HepG2 (cell line): ENCODE results near the gene ALPL. TPM values are rescaled to one million over a fixed set of nuclear protein-coding genes. Genes with fewer than 3 reads are reported as not detected.

Experiments
- ATAC-seq: fragments of 200-7000 bp; cut with Tn5 transposase; 3 replicates; pipeline ENCODE4 v1.9.1; 2020; ENCODE audit warnings: mild to moderate bottlenecking, moderate library complexity
- BruUV-seq: library from RNA; stranded (reverse); fragments of 400-500 nt; replicated peaks from 2 replicates; lab custom pipeline; 2021; lab: Mats Ljungman, UMichigan
- CTCF ChIA-PET: fragments of 300-600 bp; formaldehyde crosslinking; extraction: SDS; loops from one replicate; lab custom pipeline; 2021; ENCODE audit warnings: low total read pairs, inconsistent platforms, low intra/inter-chr PET ratio; lab: Yijun Ruan, JAX
- POLR2A ChIA-PET: fragments of 350-600 bp; sonication (Branson Sonifier 250); formaldehyde crosslinking; loops from one replicate; lab custom pipeline; 2020; ENCODE audit warnings: antibody characterized with exemption, inconsistent platforms; lab: Yijun Ruan, JAX
- DNase-seq: peaks from one replicate; pipeline ENCODE4 v3.0.0-alpha.2; 2015; ENCODE audit warnings: low spot score
- FAIRE-seq: peaks from 3 replicates; lab custom pipeline; 2011; peaks lifted over from hg19 to GRCh38; lab: Jason Lieb, UNC
- H2AFZ ChIP-seq: one replicate; pipeline ENCODE4 v1.6.1; 2011; ENCODE audit warnings: low read length, inconsistent platforms
- H3K27ac ChIP-seq: fragments of 300-600 bp; 3 replicates; pipeline ENCODE4 v1.8.0; 2011; ENCODE audit warnings: mixed run types, mild to moderate bottlenecking, mixed read lengths, low read length, inconsistent platforms; ENCODE audit not compliant: insufficient read depth; ENCODE audit errors: extremely low read length
- H3K27me3 ChIP-seq, 2 experiments: fragments of 200-600 bp in 1 of 2; 2 replicates in 1 of 2; 3 replicates in 1 of 2; pipeline versions ENCODE4 v1.6.0 to v1.8.0; 2011; ENCODE audit warnings: low read length in 2 of 2, mild to moderate bottlenecking in 2 of 2, moderate library complexity in 2 of 2, inconsistent platforms in 1 of 2; ENCODE audit not compliant: insufficient read depth in 2 of 2, control insufficient read depth in 1 of 2
- H3K36me3 ChIP-seq, 2 experiments: fragments of 200-600 bp in 1 of 2; replicated peaks in 1 of 2; 2 replicates in 1 of 2; 3 replicates in 1 of 2; pipeline versions ENCODE4 v1.5.1 to v1.8.0; 2011; ENCODE audit warnings: low read length in 2 of 2, inconsistent platforms in 1 of 2; ENCODE audit not compliant: insufficient read depth in 2 of 2, control insufficient read depth in 1 of 2
- H3K4me1 ChIP-seq: 2 replicates; pipeline ENCODE4 v1.5.1; 2012; ENCODE audit warnings: low read length, inconsistent platforms; ENCODE audit not compliant: insufficient read depth
- H3K4me2 ChIP-seq: 2 replicates; pipeline ENCODE4 v1.6.0; 2011; ENCODE audit warnings: low read depth, low read length, inconsistent platforms
- H3K4me3 ChIP-seq, 3 experiments: fragments of 200-600 bp in 1 of 3; sonication (generic), shearing (Covaris generic) in 1 of 3; replicated peaks in 1 of 3; 2 replicates each; pipeline ENCODE4 v1.5.1; 2011 to 2016; ENCODE audit warnings: low read length in 3 of 3, inconsistent platforms in 2 of 3, low read depth in 2 of 3, mild to moderate bottlenecking in 2 of 3, control low read depth in 1 of 3, mixed read lengths in 1 of 3; ENCODE audit not compliant: insufficient read depth in 1 of 3
- H3K79me2 ChIP-seq: one replicate; pipeline ENCODE4 v1.6.1; 2011; ENCODE audit warnings: low read length, inconsistent platforms; ENCODE audit not compliant: insufficient read depth
- H3K9ac ChIP-seq: 2 replicates; pipeline ENCODE4 v1.6.0; 2011; ENCODE audit warnings: mild to moderate bottlenecking, low read depth, low read length, inconsistent platforms; ENCODE audit not compliant: insufficient read depth
- H3K9me3 ChIP-seq: 2 replicates; pipeline ENCODE4 v1.5.1; 2012; ENCODE audit warnings: mild to moderate bottlenecking, low read length
- H4K20me1 ChIP-seq: 2 replicates; pipeline ENCODE4 v1.6.0; 2011; ENCODE audit warnings: inconsistent platforms, mild to moderate bottlenecking, low read length, moderate library complexity; ENCODE audit not compliant: insufficient read depth
- E2F5 ChIP-seq: sonication (generic); formaldehyde crosslinking; conservative IDR thresholded peaks from 2 replicates; pipeline ENCODE4 v1.4.0; 2020; ENCODE audit warnings: missing genetic modification reagents
- ESRRA ChIP-seq: sonication (generic); formaldehyde crosslinking; IDR thresholded peaks from 2 replicates; pipeline ENCODE4 v1.5.1; 2020; ENCODE audit warnings: mild to moderate bottlenecking, low read depth, missing genetic modification reagents
- PBX2 ChIP-seq: IDR thresholded peaks from 2 replicates; pipeline ENCODE4 v1.6.1; 2016; ENCODE audit warnings: control low read depth
- RFXANK ChIP-seq: IDR thresholded peaks from 2 replicates; pipeline ENCODE4 v1.6.1; 2016
- SIN3A ChIP-seq: IDR thresholded peaks from 2 replicates; pipeline ENCODE4 v1.6.1; 2011; ENCODE audit warnings: low read depth, mild to moderate bottlenecking, control low read depth, low read length, borderline replicate concordance
- SMYD3 ChIP-seq: sonication (generic); formaldehyde crosslinking; IDR thresholded peaks from 2 replicates; pipeline ENCODE4 v1.8.1; 2023; ENCODE audit warnings: mild to moderate bottlenecking, missing genetic modification reagents
- ZBTB25 ChIP-seq: IDR thresholded peaks from 2 replicates; pipeline ENCODE4 v1.6.1; 2018; ENCODE audit warnings: missing genetic modification reagents
- ZGPAT ChIP-seq: IDR thresholded peaks from 2 replicates; pipeline ENCODE4 v1.6.1; 2016; ENCODE audit warnings: mild to moderate bottlenecking
- ZNF24 ChIP-seq: fragments of 450-650 bp; IDR thresholded peaks from 2 replicates; pipeline ENCODE4 v1.6.1; 2017; ENCODE audit warnings: antibody characterized with exemption, mild to moderate bottlenecking
- ZNF639 ChIP-seq: conservative IDR thresholded peaks from 2 replicates; pipeline ENCODE4 v1.6.1; 2018; ENCODE audit warnings: missing genetic modification reagents
- ZNF672 ChIP-seq: sonication (generic); formaldehyde crosslinking; IDR thresholded peaks from 2 replicates; pipeline ENCODE4 v1.8.1; 2022; ENCODE audit warnings: missing genetic modification reagents
- WGBS: methylation state at CpG from one replicate; pipeline ENCODE4 v1.1.6; 2017; ENCODE audit warnings: low lambda C conversion rate; 5-methylcytosine and 5-hydroxymethylcytosine counted together
- in situ Hi-C: cut with HindIII; loops from 2 replicates; pipeline ENCODE4 v1.10.0; 2017; ENCODE audit warnings: low pct_unique_long_range_greater_than_20kb; ENCODE audit not compliant: extremely low pct_ligation_motif_present
- intact Hi-C: fragments of 100-400 bp; cut with micrococcal nuclease; formaldehyde crosslinking; loops from one replicate; pipeline ENCODE4 v1.10.0; 2022; ENCODE audit not compliant: unreplicated experiment
- polyA plus RNA-seq, 8 experiments: library from polyadenylated mRNA; depleted of rRNA in 3 of 8; stranded (reverse) in 7 of 8; unstranded in 1 of 8; fragments of >200 nt; fragmentation: Illumina TruSeq in 4 of 8; extraction: Trizol in 4 of 8; gene quantifications; 2 replicates each; pipeline versions ENCODE4 v1.2.1 to v1.2.3, GENCODE V29; 2011 to 2016; ENCODE audit warnings: low read depth in 4 of 8, missing spikeins in 1 of 8, mixed read lengths in 1 of 8; ENCODE audit not compliant: insufficient read depth in 1 of 8
- total RNA-seq, 5 experiments: library from RNA; depleted of rRNA; stranded (reverse); fragments of >200 nt; fragmentation: Illumina TruSeq; extraction: Trizol; gene quantifications; 2 replicates each; pipeline ENCODE4 v1.2.3, GENCODE V29; 2016; ENCODE audit warnings: low read depth in 1 of 5
- TF ChIP-seq, protein P1 (sequence below): sonication (generic); formaldehyde crosslinking; IDR thresholded peaks from 2 replicates; pipeline ENCODE4 v1.5.1; 2020; ENCODE audit warnings: mild to moderate bottlenecking, missing genetic modification reagents

The ALPL gene
- total and polyA plus RNA-seq, 2 of the 13 experiments (the other 11 are each of a cell fraction or from before 2014, with no cell fraction given): 0.12 TPM; not detected in 1

DNA sequence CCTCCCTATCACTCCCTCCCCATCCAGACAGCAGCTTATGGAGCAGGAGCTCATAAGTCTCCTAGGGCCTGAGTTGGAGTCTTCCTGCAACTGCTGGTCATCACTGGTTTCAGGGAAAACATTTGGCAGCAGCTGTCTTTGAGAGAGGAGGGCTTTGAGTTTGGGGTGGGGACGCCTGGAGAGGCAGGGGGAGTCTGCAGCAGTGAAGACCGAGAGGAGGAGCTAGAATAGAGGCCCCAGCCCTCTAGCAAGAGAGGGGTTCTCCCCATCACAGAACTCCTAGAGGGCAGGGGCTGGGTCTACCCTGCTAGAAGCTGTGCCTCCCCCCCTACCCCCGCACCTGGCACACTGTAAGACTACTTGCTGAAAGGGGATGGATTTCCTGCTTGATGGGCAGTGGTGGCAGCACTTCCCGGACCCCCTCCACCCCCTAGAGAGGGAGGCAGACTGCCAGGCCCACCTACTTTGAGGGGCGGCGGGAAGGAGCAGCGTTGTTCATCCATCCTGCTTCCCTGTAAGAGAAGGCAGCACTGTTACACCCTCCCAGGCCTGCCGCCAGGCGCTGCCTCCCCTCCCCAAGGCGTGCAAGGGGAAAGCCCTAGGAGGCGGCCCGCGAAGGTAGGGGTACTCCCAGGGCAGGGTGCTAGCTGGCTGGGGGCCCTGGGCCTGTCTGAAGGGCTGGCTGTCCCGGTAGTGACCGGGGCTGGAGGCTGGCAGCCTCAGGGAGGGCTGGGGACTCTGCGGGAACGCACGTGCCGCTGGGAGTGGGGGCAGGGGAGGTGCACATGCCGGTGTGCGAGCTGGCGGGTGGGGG is 109.5 kb downstream of the ALPL start (continued):
- TF ChIP-seq ZGPAT (CRISPR knock-in tag): no peak
- TF ChIP-seq ESRRA (CRISPR knock-in tag): no peak

GRCh38 chr1:21619375-21619947 is 110.2 kb downstream of the ALPL start:
- WGBS: 96% methylated on average over 4 of the region's 7 CpGs
- no peak for TF ChIP-seq SIN3A
- TF ChIP-seq ZNF639 (CRISPR knock-in tag): no peak
- no peak for TF ChIP-seq RFXANK (CRISPR knock-in tag)
- no peak for TF ChIP-seq ZNF24
- no peak for TF ChIP-seq ZBTB25 (CRISPR knock-in tag)
- TF ChIP-seq SMYD3 (CRISPR knock-in tag): no peak
- no peak for TF ChIP-seq PBX2 (CRISPR knock-in tag)
- TF ChIP-seq, protein P1, sequence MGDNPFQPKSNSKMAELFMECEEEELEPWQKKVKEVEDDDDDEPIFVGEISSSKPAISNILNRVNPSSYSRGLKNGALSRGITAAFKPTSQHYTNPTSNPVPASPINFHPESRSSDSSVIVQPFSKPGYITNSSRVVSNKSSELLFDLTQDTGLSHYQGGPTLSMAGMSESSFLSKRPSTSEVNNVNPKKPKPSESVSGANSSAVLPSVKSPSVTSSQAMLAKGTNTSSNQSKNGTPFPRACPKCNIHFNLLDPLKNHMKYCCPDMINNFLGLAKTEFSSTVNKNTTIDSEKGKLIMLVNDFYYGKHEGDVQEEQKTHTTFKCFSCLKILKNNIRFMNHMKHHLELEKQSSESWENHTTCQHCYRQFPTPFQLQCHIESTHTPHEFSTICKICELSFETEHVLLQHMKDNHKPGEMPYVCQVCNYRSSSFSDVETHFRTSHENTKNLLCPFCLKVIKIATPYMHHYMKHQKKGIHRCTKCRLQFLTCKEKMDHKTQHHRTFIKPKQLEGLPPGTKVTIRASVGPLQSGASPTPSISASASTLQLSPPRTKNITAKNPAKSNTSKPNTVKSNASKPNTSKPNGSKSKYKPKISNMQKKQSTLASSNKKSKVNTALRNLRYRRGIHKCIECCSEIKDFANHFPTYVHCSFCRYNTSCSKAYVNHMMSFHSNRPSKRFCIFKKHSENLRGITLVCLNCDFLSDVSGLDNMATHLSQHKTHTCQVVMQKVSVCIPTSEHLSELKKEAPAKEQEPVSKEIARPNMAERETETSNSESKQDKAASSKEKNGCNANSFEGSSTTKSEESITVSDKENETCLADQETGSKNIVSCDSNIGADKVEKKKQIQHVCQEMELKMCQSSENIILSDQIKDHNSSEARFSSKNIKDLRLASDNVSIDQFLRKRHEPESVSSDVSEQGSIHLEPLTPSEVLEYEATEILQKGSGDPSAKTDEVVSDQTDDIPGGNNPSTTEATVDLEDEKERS: no peak
- no peak for TF ChIP-seq ZNF672 (CRISPR knock-in tag)
- TF ChIP-seq E2F5 (CRISPR knock-in tag): no peak

More at GRCh38 chr1:21619375-21619947, 110.2 kb downstream of the ALPL start:
- Histone ChIP-seq H3K27me3 (no peaks in the 10 kb centered on the region; a peak in 1 of 5 replicates), H3K9ac (no peak overlapping the region), H3K4me2 (no peak overlapping the region), H4K20me1 (peaks cover 2% of the 10 kb centered on the region; the same call in 1 of the 2 replicates), H3K79me2 (peaks cover 11% of the 10 kb centered on the region), H3K4me1 (peaks cover 26% of the 10 kb centered on the region), H2AFZ (no peak overlapping the region), H3K9me3 (no peaks in the 10 kb centered on the region), H3K36me3 (peaks cover 13 to 20% of the 10 kb centered on the region in 2 experiments; a peak in 4 of 5 replicates), H3K27ac (no peak overlapping the region), H3K4me3 (no peak overlapping the region)
- ATAC-seq: no peak
- no TSS peak for BruUV-seq
- in situ Hi-C loops: no loop called here
- no peak for DNase-seq
- intact Hi-C loops: no loop called here
- no peak for FAIRE-seq
- POLR2A ChIA-PET: no interaction called here
- CTCF ChIA-PET: no interaction called here
